Suprapubic skin (tissue), 4 donors: ENCODE data around the gene ZNF436. TPM values are rescaled to one million over a fixed set of nuclear protein-coding genes. Genes with fewer than 3 reads are reported as not detected.

Experiments used
- DNase-seq, 2 donors: peaks; one replicate each; pipeline ENCODE4 v3.0.0-alpha.2; 2019; ENCODE audit warnings: low spot score in 2 of 2
- H3K27ac ChIP-seq: fragments of 200-600 bp; sonication (generic); one replicate; pipeline ENCODE4 v1.5.1; 2019
- H3K27me3 ChIP-seq: fragments of 200-600 bp; sonication (generic); one replicate; pipeline ENCODE4 v1.5.1; 2019
- H3K36me3 ChIP-seq: fragments of 200-600 bp; sonication (generic); one replicate; pipeline ENCODE4 v1.5.1; 2019
- H3K4me1 ChIP-seq: fragments of 200-600 bp; sonication (generic); one replicate; pipeline ENCODE4 v1.5.1; 2019
- H3K4me3 ChIP-seq: fragments of 200-600 bp; sonication (generic); one replicate; pipeline ENCODE4 v1.5.1; 2019; ENCODE audit warnings: mild to moderate bottlenecking
- H3K9me3 ChIP-seq: fragments of 200-600 bp; sonication (generic); one replicate; pipeline ENCODE4 v1.5.1; 2019
- EP300 ChIP-seq: sonication (generic); formaldehyde crosslinking; IDR thresholded peaks from one replicate; pipeline ENCODE4 v1.6.1; 2017; ENCODE audit warnings: antibody characterized with exemption
- POLR2A ChIP-seq, 2 donors: fragments of 450-650 bp; IDR thresholded peaks; one replicate each; pipeline ENCODE4 v1.6.1; 2017; ENCODE audit warnings: antibody characterized with exemption in 2 of 2, mild to moderate bottlenecking in 2 of 2, moderate library complexity in 2 of 2
- POLR2AphosphoS5 ChIP-seq, 3 donors: sonication (generic); formaldehyde crosslinking; IDR thresholded peaks; one replicate each; pipeline ENCODE4 v1.6.1; 2017; ENCODE audit warnings: antibody characterized with exemption in 3 of 3
- WGBS: methylation state at CpG from one replicate; pipeline ENCODE4 v1.1.5; 2018; 5-methylcytosine and 5-hydroxymethylcytosine counted together
- total RNA-seq, 4 donors: library from RNA; depleted of rRNA; stranded (reverse); fragments of >200 nt; gene quantifications; one replicate each; pipeline ENCODE4 v1.1.0, GENCODE V29; 2016
- TF ChIP-seq, protein P1 (sequence below), 2 donors: fragments of 200-600 bp in 1 of 2; fragments of 450-650 bp in 1 of 2; sonication (generic) in 1 of 2; IDR thresholded peaks; one replicate each; pipeline ENCODE4 v1.5.1; 2016 to 2019; ENCODE audit warnings: antibody characterized with exemption in 2 of 2, mild to moderate bottlenecking in 1 of 2, moderate library complexity in 1 of 2

Gene ZNF436
- total RNA-seq, 4 donors from 2014 or later = 21.1 to 38.2 (median 30.3) TPM

DNA sequence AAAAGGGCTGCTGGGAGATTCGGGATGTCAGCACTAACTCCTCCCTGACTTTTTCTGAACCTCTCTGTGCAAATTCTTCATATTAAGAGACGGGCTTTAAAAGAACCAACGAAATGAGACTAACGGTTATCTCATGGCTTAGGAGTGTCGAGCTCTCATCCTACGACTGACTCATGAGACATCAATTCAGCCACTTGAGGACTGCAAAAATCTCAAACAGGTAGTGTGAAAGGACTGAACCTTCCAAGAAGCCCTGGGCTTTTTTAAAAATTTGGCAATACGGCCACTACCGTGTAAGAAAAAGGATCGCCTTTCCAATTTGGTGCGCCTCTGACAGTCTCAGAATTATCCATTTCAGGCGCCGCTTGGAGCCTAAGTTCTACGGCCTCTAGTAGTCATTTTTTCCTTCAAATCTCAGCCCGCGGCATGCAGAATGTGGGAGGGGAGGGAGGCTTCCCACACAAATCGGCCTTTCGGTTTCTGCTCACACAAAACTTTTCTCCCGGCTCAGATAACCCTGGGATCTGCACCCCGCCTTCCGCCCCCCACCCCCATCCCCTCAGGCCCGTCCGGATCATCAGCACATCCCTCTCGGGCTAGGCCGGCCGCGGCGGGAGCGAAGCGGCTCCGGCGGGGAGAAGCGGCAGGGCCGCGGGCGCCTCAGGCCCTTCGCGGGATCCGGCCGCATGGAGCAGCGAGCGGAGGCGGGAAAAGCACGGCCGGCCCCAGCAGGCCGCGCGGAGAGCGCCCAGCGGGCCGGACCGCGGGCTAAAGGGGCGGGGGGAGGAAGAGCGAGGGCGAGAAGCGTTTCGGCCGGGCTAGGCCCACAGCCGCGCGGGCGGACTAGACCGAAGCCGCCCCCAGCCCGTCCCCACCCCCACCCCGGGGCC is 26.2 kb downstream of the ZNF436 start:
- Histone ChIP-seq H3K36me3 (no peaks in the 10 kb centered on the region), H3K9me3 (no peaks in the 10 kb centered on the region)
- peak in 1 of 2 donors; percentile 67 for DNase-seq

DNA sequence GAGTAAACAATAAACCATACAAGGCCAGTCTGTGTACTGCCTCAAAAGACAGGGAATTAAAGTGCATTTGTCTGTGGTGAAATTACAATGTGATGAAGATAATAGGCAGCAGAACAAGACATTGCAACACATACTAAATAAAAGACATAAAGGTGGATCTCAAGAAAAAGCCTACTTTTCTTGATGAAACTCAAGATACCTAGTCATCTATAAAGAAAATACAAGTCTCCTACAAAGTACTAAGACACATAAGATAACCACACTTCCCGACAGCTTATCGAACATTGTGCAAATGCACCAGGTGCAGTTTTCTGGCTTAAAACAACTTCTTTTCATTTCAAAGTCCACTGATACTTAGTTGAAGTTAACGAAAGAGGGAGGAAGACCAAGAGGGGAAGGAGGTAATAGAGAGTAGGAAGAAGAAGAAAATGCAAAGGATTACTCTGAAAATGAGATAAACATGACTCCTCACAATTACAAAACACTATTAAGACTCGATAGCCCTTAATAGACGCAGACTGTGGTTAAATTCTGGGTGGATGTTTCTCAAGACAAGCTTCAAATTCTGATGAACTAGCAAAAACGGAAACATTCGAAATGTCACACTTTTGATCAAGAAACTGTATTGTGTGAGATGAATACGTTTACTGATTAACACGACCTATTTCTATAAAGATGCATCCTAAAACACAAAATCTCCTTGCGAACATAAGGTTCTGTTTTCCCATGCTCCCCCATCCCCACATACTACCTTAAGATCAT is 27.5 kb downstream of the ZNF436 start:
- 5% methylated on average over 10 of the region's 10 CpGs for WGBS
- H3K9me3 ChIP-seq = no peaks in the 10 kb centered on the region
- no peak for DNase-seq
- peak overlapping the region; percentile 62 for H3K4me3 ChIP-seq
- H3K36me3 ChIP-seq = peaks cover 4% of the 10 kb centered on the region
- H3K27me3 ChIP-seq = no peaks in the 10 kb centered on the region
- H3K27ac ChIP-seq = no peak overlapping the region
- peaks cover 62% of the 10 kb centered on the region for H3K4me1 ChIP-seq
- TF ChIP-seq EP300 (no peak), POLR2A (IDR thresholded peaks at IDR 0.05) (no peak), POLR2AphosphoS5 (IDR thresholded peaks at IDR 0.05) (no peak)
- TF ChIP-seq, protein P1, sequence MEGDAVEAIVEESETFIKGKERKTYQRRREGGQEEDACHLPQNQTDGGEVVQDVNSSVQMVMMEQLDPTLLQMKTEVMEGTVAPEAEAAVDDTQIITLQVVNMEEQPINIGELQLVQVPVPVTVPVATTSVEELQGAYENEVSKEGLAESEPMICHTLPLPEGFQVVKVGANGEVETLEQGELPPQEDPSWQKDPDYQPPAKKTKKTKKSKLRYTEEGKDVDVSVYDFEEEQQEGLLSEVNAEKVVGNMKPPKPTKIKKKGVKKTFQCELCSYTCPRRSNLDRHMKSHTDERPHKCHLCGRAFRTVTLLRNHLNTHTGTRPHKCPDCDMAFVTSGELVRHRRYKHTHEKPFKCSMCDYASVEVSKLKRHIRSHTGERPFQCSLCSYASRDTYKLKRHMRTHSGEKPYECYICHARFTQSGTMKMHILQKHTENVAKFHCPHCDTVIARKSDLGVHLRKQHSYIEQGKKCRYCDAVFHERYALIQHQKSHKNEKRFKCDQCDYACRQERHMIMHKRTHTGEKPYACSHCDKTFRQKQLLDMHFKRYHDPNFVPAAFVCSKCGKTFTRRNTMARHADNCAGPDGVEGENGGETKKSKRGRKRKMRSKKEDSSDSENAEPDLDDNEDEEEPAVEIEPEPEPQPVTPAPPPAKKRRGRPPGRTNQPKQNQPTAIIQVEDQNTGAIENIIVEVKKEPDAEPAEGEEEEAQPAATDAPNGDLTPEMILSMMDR (IDR thresholded peaks at IDR 0.05) = no peak

More for the DNA sequence above, 26.2 kb downstream of the ZNF436 start:
- H3K27me3 ChIP-seq = no peaks in the 10 kb centered on the region
- TF ChIP-seq, protein P1 (IDR thresholded peaks at IDR 0.05) = no peak
- H3K4me3 ChIP-seq = peak overlapping the region; percentile 62
- 0% methylated on average over 39 of the region's 66 CpGs for WGBS
- peaks cover 53% of the 10 kb centered on the region for H3K4me1 ChIP-seq
- peak overlapping the region; percentile 94 for H3K27ac ChIP-seq

DNA sequence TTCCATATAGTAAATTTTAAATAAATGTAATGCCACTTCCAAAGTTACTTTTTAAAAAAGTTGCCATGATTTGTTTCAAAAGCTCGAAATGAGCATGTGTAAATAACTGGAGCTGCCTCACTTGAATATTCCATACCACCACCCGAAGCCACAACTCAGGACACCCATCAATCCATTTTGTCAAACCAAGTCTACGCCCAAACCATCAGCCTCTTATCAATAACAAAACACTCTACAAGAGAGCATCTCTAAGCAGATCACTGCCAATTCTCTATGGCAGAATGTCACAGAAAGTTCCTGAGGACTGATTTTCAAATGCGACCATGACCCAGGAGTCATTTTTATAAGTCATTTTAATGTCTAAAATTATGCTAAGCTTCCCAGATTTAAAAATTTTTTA is 30.0 kb downstream of the ZNF436 start:
- WGBS = 71% methylated on average over 4 of the region's 4 CpGs
- no peak for DNase-seq
- no peaks in the 10 kb centered on the region for H3K9me3 ChIP-seq
- H3K36me3 ChIP-seq = peaks cover 25% of the 10 kb centered on the region
- H3K27me3 ChIP-seq = no peaks in the 10 kb centered on the region
- TF ChIP-seq POLR2A (IDR thresholded peaks at IDR 0.05) (no peak), EP300 (no peak), POLR2AphosphoS5 (IDR thresholded peaks at IDR 0.05) (no peak)
- TF ChIP-seq, protein P1 (IDR thresholded peaks at IDR 0.05) = no peak
- H3K4me3 ChIP-seq = no peak overlapping the region
- H3K4me1 ChIP-seq = peaks cover 55% of the 10 kb centered on the region
- no peak overlapping the region for H3K27ac ChIP-seq

DNA sequence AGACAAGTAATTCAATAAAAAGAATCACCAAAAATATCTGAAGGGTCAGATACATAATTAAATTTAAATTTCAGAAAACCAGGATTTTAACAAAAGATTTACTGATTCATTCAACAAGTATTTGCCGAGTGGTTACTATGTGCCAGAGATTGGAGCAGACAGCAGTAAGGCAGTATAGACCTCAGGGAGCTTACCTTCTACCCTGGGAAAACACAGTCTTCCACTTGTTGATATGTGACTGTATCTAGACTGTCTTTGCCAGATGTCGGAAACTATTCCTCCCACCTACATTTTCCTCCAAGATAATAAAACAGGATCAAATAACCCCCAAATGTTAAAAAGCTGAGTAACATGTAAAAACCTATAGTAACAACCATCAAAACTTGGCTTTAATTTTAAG is 31.8 kb downstream of the ZNF436 start:
- H3K4me1 ChIP-seq = peaks cover 53% of the 10 kb centered on the region
- H3K27me3 ChIP-seq = no peaks in the 10 kb centered on the region
- H3K36me3 ChIP-seq = peaks cover 42% of the 10 kb centered on the region
- DNase-seq = no peak
- TF ChIP-seq, protein P1 (IDR thresholded peaks at IDR 0.05) = no peak
- TF ChIP-seq POLR2AphosphoS5 (IDR thresholded peaks at IDR 0.05) (no peak), POLR2A (IDR thresholded peaks at IDR 0.05) (no peak), EP300 (no peak)
- WGBS = 82% methylated on average over 2 of the region's 2 CpGs
- no peak overlapping the region for H3K27ac ChIP-seq
- H3K9me3 ChIP-seq = no peaks in the 10 kb centered on the region
- H3K4me3 ChIP-seq = no peak overlapping the region

DNA sequence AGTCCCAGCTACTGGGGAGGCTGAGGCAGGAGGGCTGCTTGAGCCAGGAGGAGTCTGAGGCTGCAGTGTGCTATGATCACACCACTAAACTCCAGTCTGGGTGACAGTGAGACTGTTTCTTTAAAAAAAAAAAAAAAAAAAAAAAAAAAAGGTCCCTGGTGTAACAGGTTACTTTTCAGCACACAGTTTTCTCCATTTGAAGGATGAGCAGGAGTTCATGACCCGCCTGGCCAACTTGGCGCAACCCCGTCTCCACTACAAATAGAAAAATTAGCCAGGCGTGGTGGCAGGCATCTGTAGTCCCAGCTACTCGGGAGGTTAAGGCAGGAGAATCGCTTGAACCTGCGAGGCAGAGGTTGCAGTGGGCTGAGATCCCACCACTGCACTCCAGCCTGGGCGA is 37.9 kb downstream of the ZNF436 start:
- 88% methylated on average over 8 of the region's 8 CpGs for WGBS
- no peak overlapping the region for H3K4me3 ChIP-seq
- no peaks in the 10 kb centered on the region for H3K9me3 ChIP-seq
- no peaks in the 10 kb centered on the region for H3K27me3 ChIP-seq
- H3K36me3 ChIP-seq = peaks cover 83% of the 10 kb centered on the region
- TF ChIP-seq POLR2A (IDR thresholded peaks at IDR 0.05) = no peak
- TF ChIP-seq, protein P1 (IDR thresholded peaks at IDR 0.05) = no peak
- TF ChIP-seq EP300 = no peak
- TF ChIP-seq POLR2AphosphoS5 (IDR thresholded peaks at IDR 0.05) = no peak
- H3K4me1 ChIP-seq = no peaks in the 10 kb centered on the region
- H3K27ac ChIP-seq = no peak overlapping the region
- no peak for DNase-seq
